ENCODE measurements around the gene GID8. TPM values are rescaled to one million over a fixed set of nuclear protein-coding genes. Genes with fewer than 3 reads are reported as not detected.

GID8 gene
- total and polyA plus RNA-seq, 2 of the 13 experiments (the other 11 are each of a cell fraction or from before 2014, with no cell fraction given): 39.6 to 59.8 TPM

GRCh38 chr20:62949962-62950361 is 12.0 kb downstream of the GID8 start (continued):
- TF ChIP-seq CTCF (CRISPR knock-in tag; IDR thresholded peaks at IDR 0.05) (peak; percentile 16; the same call in 1 of the 2 replicates), SMAD3 (CRISPR knock-in tag; IDR thresholded peaks at IDR 0.05) (no peak), KDM3A (CRISPR knock-in tag; IDR thresholded peaks at IDR 0.05; ENCODE audit: low read depth) (no peak), PITX1 (CRISPR knock-in tag; IDR thresholded peaks at IDR 0.05) (0 out of 2 replicates have a peak, but pooled peaks have one; percentile 20), MYC (CRISPR knock-in tag; IDR thresholded peaks at IDR 0.05; ENCODE audit: borderline replicate concordance) (no peak), NR2C2 (CRISPR knock-in tag; IDR thresholded peaks at IDR 0.05; ENCODE audit: borderline replicate concordance) (no peak)

- POLR2A ChIA-PET: interaction anchor here (5.7 to 8.8 kb wide), 2 partner anchors 14 to 25 kb away, joined by 94 to 205 read pairs; partner anchors contain the start of genes DIDO1 and GID8
- CTCF ChIA-PET (ENCODE audit: low intra/inter-chr PET ratio, low total read pairs): no interaction called here
- DNase-seq (ENCODE audit: low spot score) (no peak), FAIRE-seq (no peak), ATAC-seq (no peak)
- intact Hi-C loops (cut with micrococcal nuclease; ENCODE audit: unreplicated experiment): loop anchor here (5.0 kb wide), 1 partner anchor 48 kb away; no protein-coding TSS in a partner anchor
- Histone ChIP-seq H3K79me2 (ENCODE audit: insufficient read depth, low read length) (peaks cover 40% of the 10 kb centered on the region), H2AFZ (ENCODE audit: low read length) (no peak overlapping the region), H3K4me2 (ENCODE audit: low read depth, low read length) (no peak overlapping the region), H3K4me3 (replicated peaks in 1 of 3; ENCODE audit: insufficient read depth in 1 of 3, low read depth in 2 of 3, low read length in 3 of 3) (no peak overlapping the region), H3K27me3 (ENCODE audit: control insufficient read depth in 1 of 2, insufficient read depth in 2 of 2, low read length in 2 of 2) (no peaks in the 10 kb centered on the region; a peak in 1 of 5 replicates), H3K9ac (ENCODE audit: insufficient read depth, low read depth, low read length) (no peak overlapping the region), H4K20me1 (ENCODE audit: insufficient read depth, low read length) (peaks cover 2% of the 10 kb centered on the region), H3K9me3 (ENCODE audit: low read length) (no peaks in the 10 kb centered on the region), H3K4me1 (ENCODE audit: insufficient read depth, low read length) (peaks cover 52% of the 10 kb centered on the region), H3K27ac (ENCODE audit: extremely low read length, insufficient read depth, low read length) (no peak overlapping the region), H3K36me3 (replicated peaks in 1 of 2; ENCODE audit: control insufficient read depth in 1 of 2, insufficient read depth in 2 of 2, low read length in 2 of 2) (peaks cover 18 to 44% of the 10 kb centered on the region in 2 experiments)
- BruUV-seq (replicated peaks): no TSS peak
- WGBS (ENCODE audit: low lambda C conversion rate): 94% methylated on average over 8 of the region's 8 CpGs
- TF ChIP-seq ZNF253 (CRISPR knock-in tag; IDR thresholded peaks at IDR 0.05; ENCODE audit: borderline replicate concordance): peak; percentile 58; the same call in 1 of the 2 replicates
- no peak for TF ChIP-seq TCF12 (IDR thresholded peaks at IDR 0.05)
- no peak for TF ChIP-seq TCF12 (CRISPR knock-in tag; IDR thresholded peaks at IDR 0.05)
- no peak for TF ChIP-seq ZNF335 (CRISPR knock-in tag; IDR thresholded peaks at IDR 0.05)
- TF ChIP-seq AGO2 (optimal IDR thresholded peaks at IDR 0.05; ENCODE audit: low read depth, low read length): peak; percentile 71
- 0 out of 2 replicates have a peak, but pooled peaks have one; percentile 21 for TF ChIP-seq MYC (CRISPR knock-in tag; IDR thresholded peaks at IDR 0.05; ENCODE audit: borderline replicate concordance)
- TF ChIP-seq RBFOX2 (IDR thresholded peaks at IDR 0.05; ENCODE audit: low read depth, low read length): 0 out of 2 replicates have a peak, but pooled peaks have one; percentile 13
- TF ChIP-seq ZC3H13 (CRISPR knock-in tag; IDR thresholded peaks at IDR 0.05): peak; percentile 44; the same call in 1 of the 2 replicates
- TF ChIP-seq ZBTB34 (CRISPR knock-in tag; IDR thresholded peaks at IDR 0.05): 0 out of 2 replicates have a peak, but pooled peaks have one; percentile 34
- in situ Hi-C loops (cut with HindIII; ENCODE audit: extremely low pct_ligation_motif_present, low pct_unique_long_range_greater_than_20kb): no loop called here
Measured at GRCh38 chr20:62950741-62951140, 12.8 kb downstream of the GID8 start.
